ENCODE data around the gene RAB5IF.
"Not testable (repeated sequence)": the region's sequence is repeated elsewhere in the genome, so short reads cannot be mapped to it uniquely, and the experiment has no call there.

RAB5IF gene

DNA sequence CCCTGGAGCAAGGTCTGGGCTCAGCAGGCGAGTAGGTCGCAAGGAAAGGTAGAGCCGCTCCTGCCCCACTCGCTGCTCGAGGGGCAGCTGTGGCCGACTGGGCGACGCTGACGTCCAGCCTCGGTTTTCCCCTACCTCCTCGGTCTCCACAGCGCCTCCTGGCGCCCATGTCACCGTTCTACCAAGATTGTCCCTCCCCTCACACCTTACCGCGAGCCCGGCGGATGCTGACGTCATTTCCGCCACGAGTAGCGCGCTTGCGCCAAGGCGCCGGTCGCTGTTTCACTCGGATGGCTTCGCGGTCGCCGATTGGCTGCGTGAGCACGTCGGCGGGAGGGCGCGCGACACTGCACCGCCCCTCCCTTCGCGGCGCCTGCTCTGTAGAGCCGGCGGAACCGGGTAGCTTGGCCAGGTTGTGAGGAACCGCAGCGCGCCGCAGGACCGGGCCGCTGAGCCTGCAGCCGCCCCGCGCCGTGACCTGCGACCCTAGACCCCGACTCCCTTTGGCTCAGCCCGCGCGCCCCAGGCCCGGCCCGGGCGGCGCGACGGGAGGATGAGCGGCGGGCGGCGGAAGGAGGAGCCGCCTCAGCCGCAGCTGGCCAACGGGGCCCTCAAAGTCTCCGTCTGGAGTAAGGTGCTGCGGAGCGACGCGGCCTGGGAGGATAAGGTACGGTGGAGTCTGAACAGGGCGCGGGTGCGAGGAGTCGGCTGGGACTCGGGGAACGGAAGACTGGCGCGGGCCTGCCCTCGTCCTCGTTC is at the start of gene RAB5IF:
Gene RAB5IF, plus strand, starts transcription at position 381 of the 759 bp plus-strand sequence. Its CDS starts 173 bp downstream, at position 554.
- peak; percentile 98 for DNase-seq

- DNase-seq = no peak
These were observed 42.9 kb upstream of the RAB5IF start for GRCh38 chr20:36562724-36563123.

- no peak for DNase-seq
These were observed 42.2 kb upstream of the RAB5IF start for GRCh38 chr20:36563374-36563773.

- not testable (repeated sequence) for DNase-seq
These were observed 41.4 kb upstream of the RAB5IF start for GRCh38 chr20:36564078-36564725.

DNA sequence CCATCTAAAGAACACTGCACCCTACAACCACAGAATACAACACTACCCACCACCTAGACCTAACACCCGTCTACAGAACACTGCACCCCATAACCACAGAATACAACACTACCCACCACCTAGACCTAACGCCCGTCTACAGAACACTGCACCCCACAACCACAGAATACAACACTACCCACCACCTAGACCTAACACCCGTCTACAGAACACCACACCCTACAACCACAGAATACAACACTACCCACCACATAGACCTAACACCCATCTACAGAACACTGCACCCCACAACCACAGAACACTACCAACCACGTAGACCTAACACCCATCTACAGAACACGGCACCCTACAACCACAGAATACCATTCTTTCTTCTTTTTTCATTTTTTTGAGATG is 40.9 kb upstream of the RAB5IF start:
- not testable (repeated sequence) for DNase-seq

DNA sequence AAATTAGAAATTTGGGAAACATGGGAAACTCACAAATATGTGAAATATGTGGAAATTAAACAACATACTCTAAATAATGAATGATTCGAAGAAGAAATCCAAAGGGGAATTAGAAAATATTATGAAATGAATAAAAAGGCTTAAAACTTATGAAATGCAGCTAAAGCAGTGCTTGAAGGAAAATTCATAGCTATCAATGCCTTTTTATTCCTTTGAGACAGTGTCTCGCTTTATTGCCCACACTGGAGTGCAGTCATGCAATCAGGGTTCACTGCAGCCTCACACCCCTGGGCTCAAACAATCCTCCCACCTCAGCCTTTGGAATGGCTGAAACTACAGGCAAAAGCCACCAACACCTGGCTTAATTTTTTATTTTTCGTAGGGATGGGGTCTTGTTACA is 40.1 kb upstream of the RAB5IF start:
- DNase-seq = no peak

- DNase-seq = no peak
These were observed 35.6 kb upstream of the RAB5IF start for GRCh38 chr20:36569847-36570429.

DNA sequence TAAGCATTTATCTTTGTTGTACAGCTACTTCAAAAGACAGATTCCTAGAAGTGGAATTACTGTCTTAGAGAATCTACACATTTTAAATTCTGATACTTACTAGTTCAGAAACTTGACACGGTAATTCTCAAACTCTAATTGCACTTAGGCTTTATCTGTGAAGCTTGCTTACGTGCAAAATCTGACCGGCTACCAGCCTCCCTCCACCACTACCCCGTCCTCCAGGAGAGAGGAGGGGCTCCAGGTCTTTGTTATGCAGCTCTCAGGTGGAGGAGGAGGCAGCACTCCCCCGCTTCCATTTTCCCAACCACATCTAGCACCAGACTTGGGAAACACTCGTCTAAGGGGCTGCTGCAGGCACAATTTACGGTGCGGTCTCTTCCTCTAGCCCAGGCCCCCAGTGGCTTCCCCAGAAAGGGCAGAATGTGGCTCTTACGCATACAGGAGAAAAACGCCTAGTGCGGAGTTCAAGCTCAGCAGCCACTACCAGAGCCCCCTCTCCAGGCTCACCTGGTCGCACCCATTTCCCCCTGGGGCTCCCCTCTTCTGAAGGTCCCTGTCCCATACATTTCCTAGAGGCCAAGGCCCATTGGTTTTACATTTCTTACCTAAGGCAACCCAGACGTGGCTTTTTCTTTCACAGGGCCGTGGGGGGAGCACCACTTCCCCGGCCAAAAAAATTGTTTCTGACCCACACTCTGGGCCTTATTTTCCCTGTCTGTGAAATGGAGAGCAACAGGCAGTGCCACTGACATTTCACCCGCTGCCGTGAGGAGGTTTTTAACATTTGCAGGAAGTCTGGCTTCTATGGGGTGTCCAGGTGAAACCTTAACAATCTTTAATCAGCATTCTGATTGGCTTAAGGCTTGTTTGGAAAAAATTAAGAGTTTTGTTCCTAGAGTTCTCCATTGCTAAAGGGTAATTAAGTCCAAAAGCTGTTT is 33.7 kb upstream of the RAB5IF start:
- DNase-seq = no peak

DNA sequence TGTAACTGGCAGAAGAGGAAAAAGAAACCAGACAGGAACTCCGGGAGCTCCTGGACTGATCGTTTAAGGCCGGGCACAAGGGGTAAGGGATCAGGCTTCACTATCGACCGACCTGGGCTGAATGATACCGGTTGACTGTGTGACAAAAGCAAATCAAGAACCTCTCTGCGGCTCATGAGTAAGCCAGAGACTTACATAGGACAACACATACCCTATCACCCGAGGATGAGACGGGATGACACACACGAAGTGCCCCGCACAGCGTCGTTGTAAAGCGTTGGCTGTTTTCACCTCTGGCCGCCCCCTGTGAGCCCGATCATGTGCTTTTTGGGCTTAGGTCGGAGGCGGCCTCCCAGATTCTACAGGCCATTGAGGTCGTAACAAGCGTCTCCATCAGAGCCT is 32.9 kb upstream of the RAB5IF start:
- no peak for DNase-seq

GRCh38 chr20:36573103-36573797 is 32.3 kb upstream of the RAB5IF start, which contains the start of gene TGIF2:
TGIF2 (plus strand) TSS chr20:36573597; CDS start chr20:36578775, 5,178 bp downstream.
- DNase-seq = peak; percentile 31

GRCh38 chr20:36573798-36574365 is 31.7 kb upstream of the RAB5IF start:
- no peak for DNase-seq

DNA sequence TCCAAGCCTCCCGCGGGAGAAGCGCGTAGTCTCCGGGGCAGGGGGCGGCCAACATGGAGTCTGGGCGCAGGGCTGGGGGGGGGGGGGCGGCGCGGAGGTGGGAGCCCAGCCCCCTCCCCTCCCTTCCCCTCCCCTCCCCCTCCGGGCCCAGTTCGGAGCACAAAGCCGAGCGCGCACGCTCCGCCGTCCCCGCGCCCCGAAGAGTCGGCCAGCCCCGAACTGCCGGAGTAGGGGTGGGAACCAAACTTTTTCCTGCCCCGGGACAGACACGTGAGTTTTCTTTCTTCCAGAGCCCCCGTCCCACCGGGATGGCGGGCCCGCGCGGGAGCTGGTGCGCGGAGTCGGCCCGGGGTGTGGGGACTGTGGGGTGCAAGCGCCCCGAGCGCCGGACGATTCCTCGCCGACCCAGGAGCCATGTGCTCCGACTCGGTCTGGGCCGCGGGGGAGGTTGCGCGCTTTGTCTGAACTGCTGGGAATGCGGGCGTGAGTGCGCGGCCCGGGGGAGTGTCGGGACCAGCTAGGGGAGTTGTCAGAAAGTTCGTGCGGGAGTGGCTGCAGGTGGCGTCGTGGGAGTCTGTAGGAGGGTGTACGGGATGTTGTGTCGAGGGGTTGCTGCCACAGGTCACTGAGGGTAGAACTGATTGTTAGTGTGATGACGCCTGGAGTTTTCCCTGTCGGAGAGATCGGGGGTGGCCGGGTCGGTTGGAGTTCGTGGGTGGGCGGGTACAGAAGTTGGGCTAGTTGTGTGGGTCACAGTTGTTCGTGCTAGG is 31.0 kb upstream of the RAB5IF start:
- DNase-seq = no peak

GRCh38 chr20:36576081-36576445 is 29.5 kb upstream of the RAB5IF start:
- DNase-seq = no peak

- DNase-seq = no peak
These were observed 27.1 kb upstream of the RAB5IF start for GRCh38 chr20:36578356-36579041.

DNA sequence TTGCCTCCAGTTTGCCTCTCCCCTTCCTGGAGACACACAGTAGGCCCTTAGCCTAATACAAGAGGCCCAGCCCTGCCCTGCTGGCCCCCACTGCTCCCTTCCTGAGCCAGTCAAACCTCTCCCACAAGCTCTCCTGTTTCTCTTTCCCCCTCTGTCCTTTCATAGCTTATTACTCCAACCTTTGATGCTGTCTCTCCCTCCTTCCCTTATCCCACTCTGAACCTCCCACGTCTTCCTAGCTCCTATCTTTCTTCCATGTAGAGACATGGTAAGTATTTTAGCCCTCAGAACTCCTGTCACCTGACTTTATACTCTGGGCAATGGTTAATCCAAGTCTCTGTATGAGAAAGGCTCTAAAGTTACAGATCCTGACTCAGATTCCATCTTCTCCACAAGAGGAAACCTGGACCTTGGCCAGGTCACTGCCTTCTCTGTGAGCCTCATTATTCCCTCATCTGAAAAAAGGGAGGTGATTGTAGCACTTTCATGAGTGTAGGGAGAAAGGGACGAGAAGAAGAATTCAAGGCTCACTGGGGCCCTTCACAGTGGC is 25.5 kb upstream of the RAB5IF start:
- no peak for DNase-seq

DNA sequence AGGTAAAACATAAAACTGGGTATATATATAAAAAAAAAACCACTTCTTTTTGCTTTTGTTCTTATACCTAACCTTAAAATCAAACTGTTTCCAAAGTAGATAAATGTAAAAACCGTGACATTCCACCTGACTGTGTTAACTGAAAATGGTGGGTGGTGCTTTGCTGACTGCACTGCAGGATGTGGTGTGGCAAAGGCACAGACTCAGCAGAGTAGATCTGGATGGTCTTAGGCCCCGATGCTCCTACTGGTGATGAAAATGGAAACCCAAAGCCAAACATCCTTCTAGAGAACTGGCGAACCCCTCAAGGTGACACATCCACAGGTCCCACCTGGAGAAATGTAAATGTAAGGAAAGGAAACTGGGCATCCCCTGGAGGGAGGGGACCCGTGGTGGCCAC is 23.3 kb upstream of the RAB5IF start:
- no peak for DNase-seq

DNA sequence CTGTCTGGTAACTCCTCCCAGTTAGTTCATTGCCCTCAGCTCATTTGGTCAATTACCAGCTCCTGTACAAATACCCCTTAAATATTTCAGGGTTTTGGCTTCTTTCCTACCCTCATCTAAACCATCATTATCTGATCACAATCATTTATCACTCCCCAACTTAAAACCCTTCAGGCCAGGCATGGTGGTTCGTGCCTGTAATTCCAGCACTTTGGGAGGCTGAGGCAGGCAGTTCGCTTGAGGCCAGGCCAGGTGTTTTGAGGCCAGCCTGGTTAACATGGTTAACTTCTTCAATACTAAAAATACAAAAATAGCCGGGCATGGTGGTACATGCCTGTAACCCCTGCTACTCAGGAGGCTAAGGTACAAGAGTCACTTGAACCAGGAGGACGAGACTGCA is 22.8 kb upstream of the RAB5IF start:
- DNase-seq = no peak

GRCh38 chr20:36584018-36584481 is 21.5 kb upstream of the RAB5IF start:
- DNase-seq = no peak

DNA sequence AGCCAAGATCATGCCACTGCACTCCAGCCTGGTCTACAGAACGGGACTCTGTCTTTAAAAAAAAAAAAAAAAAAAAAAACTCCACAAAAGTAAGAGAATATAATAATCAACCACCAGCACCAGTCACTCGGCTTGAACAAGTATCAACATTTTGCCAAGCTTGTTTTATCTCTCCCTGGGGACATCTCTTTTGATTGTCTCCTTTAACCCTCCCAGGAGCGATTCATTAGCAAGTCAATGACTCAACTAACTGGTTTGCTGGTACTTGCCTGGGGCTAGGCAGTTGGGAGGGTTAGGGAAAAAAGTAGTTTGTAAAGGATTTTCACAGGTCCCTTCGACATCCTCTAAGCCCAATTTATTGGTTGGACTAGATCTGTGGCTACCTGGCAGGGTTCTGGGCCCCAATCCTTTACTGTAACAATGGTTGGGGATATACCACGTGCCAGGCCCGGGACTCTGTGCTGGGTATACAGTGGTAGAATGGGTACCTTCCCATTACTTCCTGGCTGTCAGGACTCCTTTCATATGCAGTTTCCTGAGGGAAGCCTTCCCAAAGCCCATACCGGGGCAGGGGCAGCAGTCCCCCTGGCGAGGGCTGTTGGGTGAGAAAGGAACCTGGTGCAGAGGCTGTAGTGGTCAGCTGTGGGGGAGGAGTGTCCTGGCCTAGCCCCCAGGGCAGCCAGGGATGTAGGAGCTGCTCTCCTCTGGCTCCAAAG is 20.0 kb upstream of the RAB5IF start:
- no peak for DNase-seq

All from NCI-H774 (cell line).